Neural progenitor cell (in vitro differentiated cells): ENCODE measurements around the gene ATP13A5.

Experiments
- CTCF ChIP-seq: fragments of 200-600 bp; sonication (generic); IDR thresholded peaks from 2 replicates; pipeline ENCODE4 v1.5.1; 2017; ENCODE audit warnings: antibody characterized with exemption, mild to moderate bottlenecking
- EZH2 ChIP-seq: fragments of 200-600 bp; sonication (generic); IDR thresholded peaks from 2 replicates; pipeline ENCODE4 v1.6.1; 2017; ENCODE audit warnings: antibody characterized with exemption, mild to moderate bottlenecking, moderate library complexity
- EZH2phosphoT487 ChIP-seq: fragments of 200-600 bp; sonication (generic); IDR thresholded peaks from 2 replicates; pipeline ENCODE4 v1.6.1; 2017; ENCODE audit warnings: antibody characterized with exemption

- TF ChIP-seq CTCF = no peak
- no peak for TF ChIP-seq EZH2phosphoT487
- TF ChIP-seq EZH2 = no peak
Measured at GRCh38 chr3:193225302-193226125, 153.0 kb downstream of the ATP13A5 start.
